K562 (cell line): ENCODE data around the gene CDC6. TPM values are rescaled to one million over a fixed set of nuclear protein-coding genes. Genes with fewer than 3 reads are reported as not detected.

Experiments
- ATAC-seq: fragments of 200-7000 bp; cut with Tn5 transposase; 3 replicates; pipeline ENCODE4 v1.9.1; 2020; ENCODE audit warnings: moderate library complexity
- BruUV-seq: library from RNA; stranded (reverse); fragments of 400-500 nt; replicated peaks from 2 replicates; lab custom pipeline; 2021; lab: Mats Ljungman, UMichigan
- CTCF ChIA-PET: fragments of 300-600 bp; formaldehyde crosslinking; extraction: SDS; loops from one replicate; lab custom pipeline; 2021; ENCODE audit warnings: low intra/inter-chr PET ratio; lab: Yijun Ruan, JAX
- POLR2A ChIA-PET: fragments of 300-600, 350-650 bp; sonication (Branson Sonifier 250); formaldehyde crosslinking; extraction: SDS; loops from one replicate; lab custom pipeline; 2021; ENCODE audit warnings: antibody characterized with exemption, inconsistent platforms; lab: Yijun Ruan, JAX
- DNase-seq, 4 experiments: peaks; one replicate each; pipeline versions ENCODE4 v3.0.0 to v3.0.0-alpha.2; 2011 to 2018; ENCODE audit warnings: low spot score in 3 of 4, mixed read lengths in 3 of 4; ENCODE audit errors: extremely low read depth in 1 of 4
- FAIRE-seq: peaks from 2 replicates; lab custom pipeline; 2011; peaks lifted over from hg19 to GRCh38; lab: Jason Lieb, UNC
- H2AFZ ChIP-seq: 2 replicates; pipeline ENCODE4 v1.6.0; 2011; ENCODE audit warnings: low read depth, low read length, control low read depth, inconsistent platforms
- H3K27ac ChIP-seq: fragments of 200-600 bp; 3 replicates; pipeline ENCODE4 v1.8.0; 2011; ENCODE audit warnings: low read depth, mild to moderate bottlenecking, control low read depth, inconsistent platforms, low read length, moderate library complexity, mixed read lengths; ENCODE audit errors: extremely low read depth
- H3K27me3 ChIP-seq, 2 experiments: fragments of 300-600 bp in 1 of 2; 2 replicates in 1 of 2; 3 replicates in 1 of 2; pipeline versions ENCODE4 v1.6.0 to v1.8.0; 2011; ENCODE audit warnings: inconsistent platforms in 2 of 2, low read length in 2 of 2, mild to moderate bottlenecking in 1 of 2, mixed read lengths in 1 of 2, moderate library complexity in 1 of 2; ENCODE audit not compliant: control insufficient read depth in 2 of 2, insufficient read depth in 2 of 2
- H3K36me3 ChIP-seq: fragments of 300-600 bp; 3 replicates; pipeline ENCODE4 v1.8.0; 2011; ENCODE audit warnings: mild to moderate bottlenecking, low read length, inconsistent platforms; ENCODE audit not compliant: control insufficient read depth, insufficient read depth
- H3K4me1 ChIP-seq, 2 experiments: fragments of 200-600 bp in 1 of 2; replicated peaks in 1 of 2; 2 replicates in 1 of 2; 3 replicates in 1 of 2; pipeline versions ENCODE4 v1.5.1 to v1.8.0; 2011; ENCODE audit warnings: inconsistent platforms in 2 of 2, low read length in 2 of 2, mild to moderate bottlenecking in 1 of 2, mixed read lengths in 1 of 2, moderate library complexity in 1 of 2; ENCODE audit not compliant: control insufficient read depth in 2 of 2, insufficient read depth in 2 of 2
- H3K4me2 ChIP-seq: 2 replicates; pipeline ENCODE4 v1.6.1; 2011; ENCODE audit warnings: low read length, control low read depth, inconsistent platforms, mixed read lengths; ENCODE audit not compliant: insufficient read depth
- H3K4me3 ChIP-seq: fragments of 200-600 bp; sonication (generic), shearing (Covaris generic); 2 replicates; pipeline ENCODE4 v1.5.1; 2016; ENCODE audit warnings: control low read depth, inconsistent platforms
- H3K79me2 ChIP-seq: fragments of 200-600 bp; 3 replicates; pipeline ENCODE4 v1.8.0; 2011; ENCODE audit warnings: low read length, inconsistent platforms; ENCODE audit not compliant: control insufficient read depth, insufficient read depth
- H3K9ac ChIP-seq, 2 experiments: 2 replicates each; pipeline versions ENCODE4 v1.6.0 to v1.6.1; 2011; ENCODE audit warnings: low read depth in 2 of 2, low read length in 2 of 2, control low read depth in 1 of 2, inconsistent platforms in 1 of 2, mild to moderate bottlenecking in 1 of 2, mixed read lengths in 1 of 2; ENCODE audit not compliant: insufficient read depth in 1 of 2
- H3K9me1 ChIP-seq: one replicate; pipeline ENCODE4 v1.6.0; 2011; ENCODE audit warnings: inconsistent platforms, mild to moderate bottlenecking, low read length, moderate library complexity; ENCODE audit not compliant: control insufficient read depth, insufficient read depth
- H3K9me3 ChIP-seq: replicated peaks from 2 replicates; pipeline ENCODE4 v1.5.1; 2011; ENCODE audit warnings: low read depth, low read length, inconsistent platforms; ENCODE audit not compliant: control insufficient read depth, insufficient read depth
- H4K20me1 ChIP-seq: replicated peaks from 2 replicates; pipeline ENCODE4 v1.6.1; 2011; ENCODE audit warnings: low read length, inconsistent platforms, mixed read lengths; ENCODE audit not compliant: control insufficient read depth, insufficient read depth
- ARHGAP35 ChIP-seq: fragments of 450-650 bp; IDR thresholded peaks from 2 replicates; pipeline ENCODE4 v1.6.1; 2018; ENCODE audit not compliant: partially characterized antibody
- ATF3 ChIP-seq, 2 experiments: fragments of 450-650 bp in 1 of 2; sonication (generic) in 1 of 2; formaldehyde crosslinking in 1 of 2; IDR thresholded peaks in 1 of 2; conservative IDR thresholded peaks in 1 of 2; 2 replicates each; pipeline versions ENCODE4 v1.6.1 to v1.8.1; 2016 to 2023; ENCODE audit warnings: mild to moderate bottlenecking in 2 of 2, moderate library complexity in 2 of 2, inconsistent platforms in 1 of 2, missing genetic modification reagents in 1 of 2
- DLX4 ChIP-seq: fragments of 250-450 bp; sonication (Bioruptor Pico); IDR thresholded peaks from 2 replicates; pipeline ENCODE4 v1.6.1; 2021; ENCODE audit warnings: mild to moderate bottlenecking
- DNMT1 ChIP-seq: fragments of 450-650 bp; IDR thresholded peaks from 2 replicates; pipeline ENCODE4 v1.6.1; 2016; ENCODE audit warnings: antibody characterized with exemption, mild to moderate bottlenecking
- IRF2 ChIP-seq: sonication (generic); formaldehyde crosslinking; IDR thresholded peaks from 2 replicates; pipeline ENCODE4 v1.8.1; 2022; ENCODE audit warnings: mild to moderate bottlenecking, missing genetic modification reagents
- KLF6 ChIP-seq: fragments of 250-450 bp; sonication (Bioruptor Pico); IDR thresholded peaks from 2 replicates; pipeline ENCODE4 v1.4.0; 2020; ENCODE audit warnings: mild to moderate bottlenecking, moderate library complexity, borderline replicate concordance
- LEF1 ChIP-seq: fragments of 450-650 bp; IDR thresholded peaks from 2 replicates; pipeline ENCODE4 v1.6.1; 2016; ENCODE audit warnings: mild to moderate bottlenecking
- MNT ChIP-seq, 2 experiments: fragments of 450-650 bp; conservative IDR thresholded peaks; 2 replicates each; pipeline ENCODE4 v1.6.1; 2017; ENCODE audit warnings: mild to moderate bottlenecking in 2 of 2, moderate library complexity in 2 of 2
- PHB2 ChIP-seq: fragments of 450-650 bp; IDR thresholded peaks from 2 replicates; pipeline ENCODE4 v1.6.1; 2017; ENCODE audit warnings: low read depth
- RBM17 ChIP-seq: fragments of 200-400 bp; formaldehyde crosslinking; IDR thresholded peaks from 2 replicates; pipeline ENCODE4 v1.6.1; 2017; ENCODE audit warnings: low read depth, mild to moderate bottlenecking, low read length, borderline replicate concordance
- SNRNP70 ChIP-seq: fragments of 200-400 bp; formaldehyde crosslinking; optimal IDR thresholded peaks from 2 replicates; pipeline ENCODE3; 2017; ENCODE audit warnings: low read depth, low read length
- TEAD2 ChIP-seq: fragments of 450-650 bp; IDR thresholded peaks from 2 replicates; pipeline ENCODE4 v1.6.1; 2016; ENCODE audit warnings: missing genetic modification characterization, control low read depth, missing compliant biosample characterization
- ZBTB34 ChIP-seq: fragments of 250-450 bp; sonication (Bioruptor Pico); IDR thresholded peaks from 2 replicates; pipeline ENCODE4 v1.8.0; 2021; ENCODE audit warnings: mild to moderate bottlenecking, moderate library complexity
- ZFP1 ChIP-seq: fragments of 450-650 bp; formaldehyde crosslinking; IDR thresholded peaks from 2 replicates; pipeline ENCODE4 v1.4.0; 2020; ENCODE audit warnings: mild to moderate bottlenecking, mixed read lengths
- ZNF174 ChIP-seq: fragments of 250-450 bp; sonication (Bioruptor Pico); IDR thresholded peaks from 2 replicates; pipeline ENCODE4 v1.4.0; 2020; ENCODE audit warnings: mild to moderate bottlenecking
- ZNF384 ChIP-seq: IDR thresholded peaks from 2 replicates; pipeline ENCODE4 v1.6.1; 2012; ENCODE audit warnings: low read depth, low read length, improper control_type of control experiment
- ZNF695 ChIP-seq: fragments of 450-650 bp; formaldehyde crosslinking; IDR thresholded peaks from 2 replicates; pipeline ENCODE4 v1.4.0; 2020; ENCODE audit warnings: mild to moderate bottlenecking, moderate library complexity
- ZNF764 ChIP-seq: fragments of 250-450 bp; sonication (Bioruptor Pico); IDR thresholded peaks from 2 replicates; pipeline ENCODE4 v1.4.0; 2020; ENCODE audit warnings: low read depth, mild to moderate bottlenecking, moderate library complexity
- WGBS: fragments of 100-300 bp; shearing (Covaris generic); methylation state at CpG from one replicate; pipeline ENCODE4 v1.1.6; 2016; ENCODE audit warnings: low coverage, mixed read lengths; ENCODE audit not compliant: insufficient coverage; ENCODE audit errors: missing lambda C conversion rate; 5-methylcytosine and 5-hydroxymethylcytosine counted together
- in situ Hi-C: fragments of 300-500 bp; cut with MboI; formaldehyde crosslinking; loops from 4 replicates; pipeline ENCODE4 v1.15.0; 2018; ENCODE audit warnings: inconsistent platforms, mixed read lengths
- intact Hi-C: fragments of 100-400 bp; cut with micrococcal nuclease; formaldehyde crosslinking; loops from 2 replicates; pipeline ENCODE4 v1.14.2; 2022
- polyA plus RNA-seq, 8 experiments: library from polyadenylated mRNA; depleted of rRNA in 4 of 8; stranded (reverse) in 5 of 8; unstranded in 3 of 8; fragments of >200 nt; fragmentation: Nextera tagmentation in 2 of 8; fragmentation: Illumina TruSeq in 1 of 8; extraction: Ambion mirVana in 2 of 8; extraction: Trizol in 1 of 8; gene quantifications; 2 replicates each; pipeline versions ENCODE4 v1.2.1 to v1.2.3, GENCODE V29; 2011 to 2014; ENCODE audit warnings: inconsistent platforms in 1 of 8, missing spikeins in 1 of 8
- total RNA-seq, 7 experiments: library from RNA; depleted of rRNA in 6 of 7; stranded (reverse); fragments of >200 nt in 6 of 7; fragmentation: Illumina TruSeq in 2 of 7; extraction: Trizol in 2 of 7; gene quantifications; 2 replicates each; pipeline versions ENCODE4 v1.2.1 to v1.2.3, GENCODE V29; 2011 to 2021; ENCODE audit warnings: low replicate concordance in 1 of 7

CDC6 gene
- total and polyA plus RNA-seq, 9 of the 15 experiments (the other 6 are each of a cell fraction or from before 2014, with no cell fraction given) = 29.6 to 141 (median 106) TPM

GRCh38 chr17:40298726-40299125 lies 11.0 kb downstream of the CDC6 start:
- H3K4me1 ChIP-seq = no peaks in the 10 kb centered on the region
- no peak for FAIRE-seq
- no peak overlapping the region for H3K27ac ChIP-seq
- no peak overlapping the region for H3K4me3 ChIP-seq
- H3K36me3 ChIP-seq = peaks cover 99% of the 10 kb centered on the region
- no peak overlapping the region for H3K4me2 ChIP-seq
- H2AFZ ChIP-seq = no peak overlapping the region
- TF ChIP-seq ZNF174 (CRISPR knock-in tag) = no peak
- TF ChIP-seq ZNF695 (CRISPR knock-in tag) = no peak
- TF ChIP-seq PHB2 = no peak
- TF ChIP-seq ARHGAP35 = no peak
- TF ChIP-seq ATF3 (IDR thresholded peaks at IDR 0.05) = no peak
- no peak for TF ChIP-seq ATF3 (CRISPR knock-in tag; conservative IDR thresholded peaks at IDR 0.05)
- TF ChIP-seq ZNF384 = no peak
- TF ChIP-seq MNT (conservative IDR thresholded peaks at IDR 0.05) = no peak
- TF ChIP-seq IRF2 (CRISPR knock-in tag) = no peak
- TF ChIP-seq RBM17 = no peak
- TF ChIP-seq ZBTB34 (CRISPR knock-in tag) = no peak
- no peak for TF ChIP-seq TEAD2 (tag)
- TF ChIP-seq DNMT1 = no peak
- TF ChIP-seq SNRNP70 = no peak
- no peak for TF ChIP-seq LEF1
- no peak for TF ChIP-seq KLF6
- no peak for TF ChIP-seq ZNF764 (CRISPR knock-in tag)
- no peak for TF ChIP-seq DLX4
- no peak for TF ChIP-seq ZFP1
- 89% methylated on average over 2 of the region's 3 CpGs for whole genome bisulfite sequencing
- CTCF ChIA-PET = no interaction called here
- DNase-seq = no peak
- BruUV-seq = no TSS peak
- no peak overlapping the region for H3K9ac ChIP-seq
- no peaks in the 10 kb centered on the region for H3K27me3 ChIP-seq
- 0 out of 3 replicates have a peak, but pooled peaks cover 2% of the 10 kb centered on the region for H3K79me2 ChIP-seq
- H3K9me3 ChIP-seq = no peaks in the 10 kb centered on the region
- no peak for ATAC-seq
- intact Hi-C loops = no loop called here
- H3K9me1 ChIP-seq = no peaks in the 10 kb centered on the region
- no peaks in the 10 kb centered on the region for H4K20me1 ChIP-seq
- in situ Hi-C loops = loop anchor here (25.0 kb wide), 1 partner anchor 286 kb away; the partner anchor contains the start of gene CSF3
- POLR2A ChIA-PET = interaction anchor here (0.7 to 4.3 kb wide), 7 partner anchors 9 to 237 kb away, joined by 3 to 23 read pairs (median 3); partner anchors contain the start of genes CASC3, CDC6 and RARA
